NK-92 (cell line): ENCODE results near the gene SIRT5.

ENCODE experiments used
- DNase-seq: peaks from one replicate; lab custom pipeline; 2025; ENCODE audit not compliant: unreplicated experiment; lab: John Stamatoyannopoulos, UW

The SIRT5 gene

GRCh38 chr6:13586603-13587542 lies 12.5 kb downstream of the SIRT5 start:
- DNase-seq: no peak

GRCh38 chr6:13589801-13590200 lies 15.4 kb downstream of the SIRT5 start:
- DNase-seq: no peak

- no peak for DNase-seq
Measured at GRCh38 chr6:13590574-13591153, 16.3 kb downstream of the SIRT5 start.

- DNase-seq: no peak
Measured at GRCh38 chr6:13591205-13591921, 17.0 kb downstream of the SIRT5 start.

GRCh38 chr6:13593103-13593502 lies 18.7 kb downstream of the SIRT5 start:
- DNase-seq: no peak

GRCh38 chr6:13593720-13594119 lies 19.3 kb downstream of the SIRT5 start:
- no peak for DNase-seq

- no peak for DNase-seq
Measured at GRCh38 chr6:13597073-13597472, 22.7 kb downstream of the SIRT5 start.

GRCh38 chr6:13600036-13600435 lies 25.6 kb downstream of the SIRT5 start:
- no peak for DNase-seq

GRCh38 chr6:13604135-13604534 lies 29.7 kb downstream of the SIRT5 start:
- DNase-seq: no peak

GRCh38 chr6:13604546-13605416 lies 30.4 kb downstream of the SIRT5 start:
- no peak for DNase-seq

- DNase-seq: no peak
Measured at GRCh38 chr6:13605634-13606033, 31.2 kb downstream of the SIRT5 start.

- no peak for DNase-seq
Measured at GRCh38 chr6:13611715-13612114, 37.3 kb downstream of the SIRT5 start.

- no peak for DNase-seq
Measured at GRCh38 chr6:13613029-13613594, 38.7 kb downstream of the SIRT5 start.

GRCh38 chr6:13614126-13614925 lies 39.9 kb downstream of the SIRT5 start:
- DNase-seq: no peak

- DNase-seq: peak; percentile 92
Measured at GRCh38 chr6:13614926-13615791, 40.8 kb downstream of the SIRT5 start, which contains the start of gene NOL7. Gene NOL7, plus strand, starts transcription at chr6:13615335. Its CDS starts 24 bp downstream, at chr6:13615359.

GRCh38 chr6:13615792-13616120 lies 41.4 kb downstream of the SIRT5 start:
- no peak for DNase-seq

- no peak for DNase-seq
Measured at GRCh38 chr6:13617066-13617465, 42.7 kb downstream of the SIRT5 start.

GRCh38 chr6:13624871-13625288 lies 50.5 kb downstream of the SIRT5 start:
- DNase-seq: no peak
